GM21526 (cell line): ENCODE data around the gene PLCH1.

ENCODE experiments used
- ATAC-seq: cut with Tn5 transposase; IDR thresholded peaks from one replicate; pipeline ENCODE4 v1.9.1; 2021; ENCODE audit warnings: moderate library complexity; ENCODE audit not compliant: unreplicated experiment, low FRiP score

The PLCH1 gene

GRCh38 chr3:155327871-155328270 is 417.0 kb downstream of the PLCH1 start:
- ATAC-seq = no peak

GRCh38 chr3:155327430-155327829 is 417.4 kb downstream of the PLCH1 start:
- no peak for ATAC-seq

GRCh38 chr3:155326901-155327300 is 418.0 kb downstream of the PLCH1 start:
- no peak for ATAC-seq

DNA sequence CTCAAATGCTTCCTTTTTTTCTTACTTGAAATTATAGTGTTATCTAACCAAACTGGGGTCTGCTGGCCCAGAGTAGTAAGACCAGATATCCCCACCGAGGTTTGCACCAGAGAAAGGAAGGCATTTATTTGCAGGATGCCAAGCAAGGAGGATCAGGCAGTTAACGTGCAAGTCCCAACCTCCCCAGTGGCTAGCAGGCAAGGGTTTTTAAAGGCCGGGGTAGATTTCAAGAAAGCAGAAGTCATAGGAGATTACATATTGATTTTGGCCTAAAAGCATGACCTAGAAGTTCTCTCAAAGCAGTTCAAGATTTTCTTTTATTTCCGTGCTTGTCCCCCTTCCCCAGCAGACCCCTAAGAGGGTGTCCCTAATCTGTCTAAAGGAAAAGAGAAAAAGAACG is 418.6 kb downstream of the PLCH1 start:
- no peak for ATAC-seq
